GM15510 (cell line): ENCODE results near the gene BRSK2.

ENCODE experiments used
- POLR2A ChIP-seq: IDR thresholded peaks from 3 replicates; pipeline ENCODE4 v1.6.1; 2011; ENCODE audit warnings: borderline replicate concordance; ENCODE audit not compliant: insufficient read length; ENCODE audit errors: extremely low read depth

The BRSK2 gene

DNA sequence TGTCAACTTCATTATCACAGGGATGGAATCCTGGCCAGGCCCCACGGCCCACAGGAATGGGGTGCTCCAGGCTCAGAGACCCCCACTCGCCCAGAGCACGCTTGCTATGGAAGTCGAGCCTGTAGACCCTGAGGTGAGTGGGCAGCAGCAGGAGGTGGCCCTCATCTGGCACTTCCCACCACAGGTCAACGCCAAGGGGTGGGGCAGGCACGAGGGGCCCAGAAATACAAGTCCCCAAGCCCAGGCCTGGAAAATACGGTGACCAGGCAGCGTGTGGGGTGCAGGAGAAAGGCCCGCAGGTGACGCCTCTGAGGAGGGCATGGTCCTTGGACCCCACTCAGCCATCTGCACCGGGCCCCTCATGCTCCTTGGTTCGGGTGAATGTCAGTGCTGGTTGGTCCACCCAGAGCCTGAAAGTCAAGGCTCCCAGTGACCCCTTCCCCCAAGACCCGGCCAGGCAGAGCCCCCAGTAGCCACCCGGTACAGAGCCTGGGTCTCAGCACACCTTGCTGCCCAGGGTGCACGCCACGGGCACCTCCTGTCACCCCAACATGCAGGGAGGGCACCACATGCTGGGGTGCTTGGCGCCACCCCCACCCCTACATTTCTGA lies 94.4 kb downstream of the BRSK2 start:
- no peak for TF ChIP-seq POLR2A

GRCh38 chr11:1484695-1485503 lies 95.2 kb downstream of the BRSK2 start:
- TF ChIP-seq POLR2A: no peak

GRCh38 chr11:1485504-1485885 lies 95.8 kb downstream of the BRSK2 start:
- TF ChIP-seq POLR2A: no peak

- no peak for TF ChIP-seq POLR2A
Observed at GRCh38 chr11:1486054-1486825, 96.5 kb downstream of the BRSK2 start, which contains the start of gene MOB2. TSS of gene MOB2 (minus strand) at chr11:1486779. CDS start at chr11:1486556, 223 bp downstream.

DNA sequence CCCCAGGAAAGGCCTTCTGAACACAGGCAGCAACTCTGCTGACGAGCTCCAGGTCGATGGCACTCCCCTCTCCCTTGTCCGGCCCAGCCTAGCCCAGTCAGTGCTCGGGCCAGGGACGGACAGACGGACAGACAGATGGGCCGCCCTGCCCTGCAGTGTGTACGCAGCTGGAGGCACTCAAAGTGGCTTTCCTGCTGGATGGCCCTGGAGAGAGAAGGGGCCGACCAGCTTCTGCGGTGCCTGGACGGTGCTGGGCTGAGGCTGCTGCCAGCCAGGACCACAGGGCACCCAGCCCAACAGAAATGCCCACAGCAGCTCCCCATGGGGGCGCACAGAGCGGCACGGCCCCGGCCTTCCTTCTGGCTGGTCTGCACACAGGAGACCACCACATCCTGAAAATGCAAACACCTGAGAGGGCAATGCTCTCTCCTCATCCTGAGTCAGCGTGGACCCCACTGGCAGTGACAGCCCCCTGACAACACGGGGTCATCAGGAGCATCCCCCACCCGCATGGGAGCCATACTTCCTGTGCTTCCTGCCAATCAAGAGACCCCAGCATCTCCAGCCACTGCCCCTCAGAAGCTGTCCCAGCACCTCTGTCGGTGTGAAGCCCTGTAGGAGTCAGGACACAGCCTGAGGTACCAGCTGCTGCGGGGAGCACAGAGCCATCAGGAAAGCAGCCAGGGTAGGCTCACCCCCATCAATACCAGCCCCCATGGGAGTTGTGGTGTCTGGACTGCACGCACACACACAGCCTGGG lies 97.5 kb downstream of the BRSK2 start:
- no peak for TF ChIP-seq POLR2A

DNA sequence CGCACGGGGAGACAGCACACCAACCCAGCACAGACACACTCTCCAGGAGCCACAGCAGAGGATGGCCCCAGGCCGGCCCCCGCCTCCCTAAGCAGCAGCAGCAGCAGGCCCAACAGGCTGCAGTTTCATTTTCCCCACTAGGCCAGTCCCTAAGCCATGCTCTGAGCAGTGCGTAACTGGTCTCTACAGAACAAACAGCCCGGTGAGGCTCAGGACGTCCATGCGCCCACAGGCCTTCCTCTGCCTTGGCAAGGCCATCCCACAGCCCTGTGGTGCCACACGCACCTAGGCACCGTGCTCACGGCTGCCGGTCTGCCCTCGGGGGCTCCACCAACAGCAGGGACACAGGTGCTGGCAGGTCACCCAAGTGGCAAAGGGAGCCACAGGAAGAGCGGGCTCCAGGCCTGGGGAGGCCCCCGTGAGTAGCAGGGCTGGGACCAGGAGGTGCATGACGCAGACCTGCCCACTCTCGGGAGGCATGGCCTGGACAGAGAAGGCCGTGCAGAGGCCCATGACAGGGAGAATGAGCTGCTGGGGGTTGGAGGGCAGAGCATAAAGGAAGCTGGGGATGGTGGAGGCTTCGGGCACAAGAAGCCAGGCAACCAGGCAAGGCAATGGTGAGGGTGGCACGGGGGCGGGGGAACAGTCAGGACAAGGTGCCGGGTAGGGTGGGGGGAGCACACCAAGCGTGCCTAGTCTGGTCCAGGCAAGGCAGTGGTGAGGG lies 98.3 kb downstream of the BRSK2 start:
- no peak for TF ChIP-seq POLR2A

DNA sequence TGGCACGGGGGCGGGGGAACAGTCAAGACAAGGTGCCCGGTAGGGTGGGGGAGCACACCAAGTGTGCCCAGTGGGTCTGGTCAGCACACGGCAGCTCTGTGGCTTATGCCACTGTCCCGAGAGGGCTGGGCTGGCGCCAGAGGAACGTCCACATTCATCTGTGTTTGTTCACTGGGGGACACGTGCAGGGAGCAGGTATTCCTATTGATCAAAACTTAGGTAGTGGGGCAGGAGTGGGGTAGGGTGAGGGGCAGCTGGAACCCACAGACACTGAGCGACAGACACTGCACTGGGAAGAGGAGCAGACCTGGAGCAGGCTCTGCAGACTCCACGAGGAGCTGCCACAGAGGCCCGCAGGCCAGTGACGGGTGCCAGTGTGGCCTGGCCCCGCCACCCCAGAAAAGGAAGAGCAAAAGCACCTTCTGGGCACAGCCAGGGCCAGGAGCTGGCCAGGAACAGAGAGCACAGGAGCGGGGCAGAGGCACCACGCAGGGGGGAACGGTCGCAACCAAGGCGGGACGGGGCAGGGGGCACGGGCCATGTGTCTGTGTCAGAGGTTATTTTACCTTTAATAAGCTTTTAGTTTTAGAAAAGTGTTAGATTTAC lies 98.9 kb downstream of the BRSK2 start:
- TF ChIP-seq POLR2A: no peak

DNA sequence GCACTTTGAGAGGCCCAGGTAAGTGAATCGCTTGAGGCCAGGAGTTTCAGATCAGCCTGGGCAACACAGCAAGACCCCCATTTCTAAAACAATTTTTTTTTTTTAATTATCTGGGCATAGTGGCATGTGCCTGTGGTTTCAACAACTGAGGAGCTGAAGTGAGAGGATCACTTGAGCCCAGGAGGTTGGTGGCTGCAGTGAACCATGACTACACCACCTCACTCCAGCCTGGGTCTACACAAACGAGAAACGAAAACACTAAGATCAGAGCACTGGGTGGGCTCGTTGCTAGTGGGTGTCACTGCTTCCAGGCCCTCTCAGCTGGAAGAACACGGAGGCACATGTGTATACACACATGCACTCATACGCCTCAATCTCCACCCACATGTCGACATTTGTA lies 100.9 kb downstream of the BRSK2 start:
- TF ChIP-seq POLR2A: no peak

DNA sequence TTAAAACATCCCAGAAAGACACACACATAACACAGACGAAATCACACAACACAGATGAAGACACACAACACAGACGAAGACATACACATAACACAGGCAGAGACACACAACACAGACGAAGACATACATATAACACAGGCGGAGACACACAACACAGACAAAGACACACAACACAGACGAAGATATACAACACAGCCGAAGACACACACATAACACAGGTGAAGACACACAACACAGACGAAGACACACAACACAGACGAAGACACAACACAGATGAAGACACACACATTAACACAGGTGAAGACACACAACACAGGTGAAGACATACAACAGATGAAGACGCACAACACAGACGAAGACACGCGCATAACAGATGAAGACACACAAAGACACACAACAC lies 101.6 kb downstream of the BRSK2 start:
- no peak for TF ChIP-seq POLR2A

DNA sequence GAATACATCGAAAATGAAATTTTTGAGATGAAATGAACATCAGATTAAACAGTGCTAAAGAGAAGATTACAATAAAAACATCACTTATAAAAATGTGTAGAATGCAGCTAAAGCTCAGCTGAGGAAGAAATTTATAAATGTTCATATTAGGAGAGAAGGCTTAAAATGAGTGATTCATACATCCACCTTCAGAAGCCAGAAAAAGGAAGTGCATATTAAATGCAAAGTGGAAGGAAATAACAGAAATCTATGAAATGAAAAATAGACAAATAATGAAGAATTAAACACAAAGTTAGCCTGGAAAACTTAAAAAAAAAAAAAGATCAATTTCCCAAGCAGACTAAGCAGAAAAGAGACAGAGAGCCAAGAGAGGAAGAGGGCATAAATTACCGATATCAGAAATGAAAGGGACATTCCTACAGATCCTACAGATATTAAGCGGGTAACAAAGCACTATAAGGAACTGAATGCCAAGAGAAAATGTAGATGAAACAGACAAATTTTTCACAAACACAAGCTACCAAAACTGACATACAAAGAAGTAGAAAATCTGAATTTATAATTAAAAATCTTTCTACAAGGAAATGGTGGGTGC lies 104.0 kb downstream of the BRSK2 start:
- no peak for TF ChIP-seq POLR2A

DNA sequence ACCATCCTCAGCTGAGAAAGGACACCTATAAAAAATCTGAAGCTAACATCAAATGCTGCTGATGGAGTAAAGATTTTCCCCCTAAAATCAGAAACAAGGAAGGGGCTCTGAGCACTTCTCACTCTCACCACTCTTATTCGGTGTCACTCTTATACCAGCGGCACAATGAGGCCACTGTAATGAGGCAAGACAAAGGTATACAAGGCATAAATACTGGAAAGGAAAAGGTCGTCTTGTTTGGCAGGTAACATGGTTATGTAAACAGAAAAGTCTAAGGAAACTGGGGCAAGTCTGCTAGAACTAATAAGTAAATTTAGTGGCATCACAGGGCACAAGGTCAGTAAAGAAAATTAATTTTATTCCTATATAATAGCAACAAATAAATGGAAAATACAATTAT lies 104.9 kb downstream of the BRSK2 start:
- no peak for TF ChIP-seq POLR2A

DNA sequence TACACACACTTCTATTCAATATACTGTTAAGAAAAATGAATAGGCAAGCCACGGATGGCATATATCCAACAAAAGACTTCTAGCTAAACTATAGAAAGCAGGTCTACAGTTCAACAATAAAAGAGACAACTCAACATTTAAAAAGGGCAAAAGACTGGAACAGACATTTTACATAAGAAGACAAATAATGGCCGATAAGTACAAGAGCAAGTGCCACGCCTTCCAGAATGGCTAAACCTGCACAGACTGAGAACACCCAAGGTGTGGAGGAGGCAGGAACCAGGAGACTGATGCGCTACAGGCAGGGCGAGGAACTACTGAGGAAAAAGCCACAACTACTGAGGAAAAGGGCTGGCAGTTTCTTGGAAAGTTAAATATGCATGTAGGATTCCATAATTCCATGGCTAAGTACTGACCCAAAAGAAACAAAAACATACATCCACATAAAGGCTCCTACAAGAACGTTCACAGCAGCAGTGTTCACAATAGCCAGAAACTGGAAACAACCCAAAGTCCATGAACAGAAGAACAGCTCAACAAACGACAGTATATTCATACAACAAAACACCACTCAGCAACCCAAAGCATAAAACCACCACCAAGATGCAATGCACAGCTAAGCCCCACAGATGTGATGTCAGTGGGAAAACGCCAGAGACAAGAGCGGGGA lies 106.5 kb downstream of the BRSK2 start:
- no peak for TF ChIP-seq POLR2A

DNA sequence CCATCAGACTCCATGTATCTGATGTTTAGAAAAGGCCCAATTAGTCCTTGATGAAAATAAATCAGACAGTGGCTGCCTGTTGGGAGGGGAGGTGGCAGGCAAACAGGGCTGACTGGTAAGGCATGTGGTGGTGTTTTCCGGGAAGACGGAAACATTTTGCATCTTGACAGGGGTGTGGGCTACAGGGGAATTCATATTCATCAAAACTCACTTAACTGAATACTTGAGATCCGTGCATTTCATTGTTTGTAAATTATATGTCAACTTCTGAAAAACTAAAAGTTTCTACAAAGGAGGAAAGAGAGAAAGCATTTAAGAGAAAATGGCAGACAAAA lies 107.0 kb downstream of the BRSK2 start:
- TF ChIP-seq POLR2A: no peak
